DND-41 (cell line): Measurements from ENCODE around the gene WWP2.

ENCODE experiments used
- ATAC-seq: fragments of 200-7000 bp; cut with Tn5 transposase; 3 replicates; pipeline ENCODE4 v1.9.1; 2021; ENCODE audit warnings: low read depth; ENCODE audit not compliant: insufficient read depth
- DNase-seq: peaks from one replicate; pipeline ENCODE4 v3.0.0-alpha.2; 2020
- H2AFZ ChIP-seq: 2 replicates; pipeline ENCODE4 v1.6.0; 2012; ENCODE audit warnings: low read depth, low read length
- H3K27ac ChIP-seq: 2 replicates; pipeline ENCODE4 v1.5.1; 2012; ENCODE audit warnings: low read length, inconsistent platforms
- H3K27me3 ChIP-seq: fragments of 200-600 bp; sonication (generic); 2 replicates; pipeline ENCODE4 v1.6.0; 2012; ENCODE audit warnings: low read length, mild to moderate bottlenecking, inconsistent platforms; ENCODE audit not compliant: insufficient read depth, poor library complexity
- H3K36me3 ChIP-seq: 2 replicates; pipeline ENCODE4 v1.5.1; 2012; ENCODE audit warnings: low read length, inconsistent platforms; ENCODE audit not compliant: insufficient read depth
- H3K4me1 ChIP-seq: 2 replicates; pipeline ENCODE4 v1.5.1; 2012; ENCODE audit warnings: mild to moderate bottlenecking, low read length; ENCODE audit not compliant: insufficient read depth
- H3K4me2 ChIP-seq: 2 replicates; pipeline ENCODE4 v1.6.0; 2012; ENCODE audit warnings: mild to moderate bottlenecking, moderate library complexity, low read length, inconsistent platforms; ENCODE audit not compliant: insufficient read depth
- H3K4me3 ChIP-seq, 2 experiments: fragments of 200-600 bp in 1 of 2; shearing (Covaris generic) in 1 of 2; 2 replicates each; pipeline ENCODE4 v1.5.1; 2012 to 2016; ENCODE audit warnings: inconsistent platforms in 2 of 2, low read length in 2 of 2, mild to moderate bottlenecking in 2 of 2, low read depth in 1 of 2, moderate library complexity in 1 of 2
- H3K79me2 ChIP-seq: 2 replicates; pipeline ENCODE4 v1.6.0; 2012; ENCODE audit warnings: low read length, inconsistent platforms; ENCODE audit not compliant: insufficient read depth
- H3K9ac ChIP-seq: 2 replicates; pipeline ENCODE4 v1.6.0; 2012; ENCODE audit warnings: low read depth, mild to moderate bottlenecking, inconsistent platforms, low read length, moderate library complexity
- H3K9me3 ChIP-seq: 2 replicates; pipeline ENCODE4 v1.5.1; 2012; ENCODE audit warnings: low read length, moderate library complexity, mild to moderate bottlenecking, inconsistent platforms; ENCODE audit not compliant: insufficient read depth, severe bottlenecking
- H4K20me1 ChIP-seq: 2 replicates; pipeline ENCODE4 v1.6.0; 2012; ENCODE audit warnings: low read length; ENCODE audit not compliant: insufficient read depth
- CTCF ChIP-seq: IDR thresholded peaks from 2 replicates; pipeline ENCODE4 v1.5.1; 2012; ENCODE audit warnings: borderline replicate concordance, low read length, moderate library complexity, mild to moderate bottlenecking; ENCODE audit not compliant: poor library complexity, severe bottlenecking; ENCODE audit errors: extremely low read depth
- EZH2 ChIP-seq: IDR thresholded peaks from 3 replicates; pipeline ENCODE4 v1.6.1; 2012; ENCODE audit warnings: borderline replicate concordance, low read depth, mild to moderate bottlenecking, moderate library complexity, low read length, inconsistent platforms; ENCODE audit not compliant: severe bottlenecking

WWP2 gene

DNA sequence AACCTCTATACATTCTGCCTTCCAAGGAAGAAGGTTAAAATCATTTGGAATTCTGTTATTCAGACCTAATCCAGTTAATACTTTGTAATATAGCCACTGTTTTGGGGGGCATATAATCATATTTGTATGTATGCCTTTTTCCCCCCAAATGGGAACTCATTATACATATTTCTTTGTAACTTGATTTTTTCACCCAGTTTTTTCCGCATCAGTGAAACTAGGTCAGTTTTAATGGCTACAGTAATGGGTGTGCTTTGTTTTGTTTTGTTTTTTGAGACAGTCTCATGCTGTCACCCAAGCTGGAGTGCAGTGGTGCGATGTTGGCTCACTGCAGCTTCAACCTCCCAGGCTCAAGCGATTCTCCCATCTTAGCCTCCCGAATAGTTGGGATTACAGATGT is 54.9 kb downstream of the WWP2 start:
- no peak for ATAC-seq

DNA sequence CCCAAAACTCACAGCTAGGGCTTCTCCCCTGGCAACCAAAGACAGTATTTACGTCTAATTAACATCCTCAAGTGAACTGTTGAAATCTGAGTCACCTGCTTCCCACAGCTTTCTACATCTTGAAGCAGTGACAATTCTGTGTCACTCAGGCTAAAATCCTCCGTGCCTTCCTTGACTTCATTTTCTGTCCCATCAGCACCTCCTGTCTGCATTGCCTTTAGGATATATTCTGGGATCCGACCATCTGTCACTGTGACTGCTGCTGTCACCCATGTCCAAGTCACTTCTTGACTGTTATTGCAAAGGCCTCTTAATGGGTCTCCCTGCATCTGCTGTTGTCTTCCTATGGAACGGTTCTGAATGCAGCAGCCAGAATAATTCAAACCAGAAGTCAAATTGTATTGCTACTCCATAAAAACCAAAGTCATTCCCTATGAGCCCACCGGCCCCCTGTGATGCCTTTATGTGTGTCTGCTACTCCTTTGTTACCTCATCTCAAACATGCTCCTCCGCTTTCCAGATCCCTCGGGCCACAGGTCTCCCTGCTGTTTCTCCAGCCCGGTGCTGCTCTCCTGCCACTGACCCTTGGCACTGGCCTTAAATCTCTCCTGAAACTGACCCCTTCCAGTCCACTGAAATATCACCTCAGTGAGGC is 56.9 kb downstream of the WWP2 start:
- H3K27me3 ChIP-seq = no peaks in the 10 kb centered on the region
- no peaks in the 10 kb centered on the region for H4K20me1 ChIP-seq
- H3K4me3 ChIP-seq = no peak overlapping the region
- TF ChIP-seq EZH2 (no peak), CTCF (no peak)
- no peak for DNase-seq
- peaks cover 4% of the 10 kb centered on the region; the same call in 1 of the 2 replicates for H3K36me3 ChIP-seq
- no peak for ATAC-seq
- H3K4me2 ChIP-seq = no peak overlapping the region
- no peaks in the 10 kb centered on the region for H3K79me2 ChIP-seq
- H3K27ac ChIP-seq = no peak overlapping the region
- no peaks in the 10 kb centered on the region for H3K4me1 ChIP-seq
- no peak overlapping the region for H2AFZ ChIP-seq
- no peaks in the 10 kb centered on the region for H3K9me3 ChIP-seq
- H3K9ac ChIP-seq = no peak overlapping the region

More for the DNA sequence above, 54.9 kb downstream of the WWP2 start:
- H3K4me3 ChIP-seq = no peak overlapping the region
- no peaks in the 10 kb centered on the region for H3K4me1 ChIP-seq
- H2AFZ ChIP-seq = no peak overlapping the region
- H3K9me3 ChIP-seq = no peaks in the 10 kb centered on the region
- H3K27ac ChIP-seq = no peak overlapping the region
- no peaks in the 10 kb centered on the region for H4K20me1 ChIP-seq
- DNase-seq = no peak
- H3K36me3 ChIP-seq = peaks cover 4% of the 10 kb centered on the region; the same call in 1 of the 2 replicates
- no peaks in the 10 kb centered on the region for H3K27me3 ChIP-seq
- H3K4me2 ChIP-seq = no peak overlapping the region
- TF ChIP-seq EZH2 (no peak), CTCF (no peak)
- H3K79me2 ChIP-seq = no peaks in the 10 kb centered on the region
- H3K9ac ChIP-seq = no peak overlapping the region

DNA sequence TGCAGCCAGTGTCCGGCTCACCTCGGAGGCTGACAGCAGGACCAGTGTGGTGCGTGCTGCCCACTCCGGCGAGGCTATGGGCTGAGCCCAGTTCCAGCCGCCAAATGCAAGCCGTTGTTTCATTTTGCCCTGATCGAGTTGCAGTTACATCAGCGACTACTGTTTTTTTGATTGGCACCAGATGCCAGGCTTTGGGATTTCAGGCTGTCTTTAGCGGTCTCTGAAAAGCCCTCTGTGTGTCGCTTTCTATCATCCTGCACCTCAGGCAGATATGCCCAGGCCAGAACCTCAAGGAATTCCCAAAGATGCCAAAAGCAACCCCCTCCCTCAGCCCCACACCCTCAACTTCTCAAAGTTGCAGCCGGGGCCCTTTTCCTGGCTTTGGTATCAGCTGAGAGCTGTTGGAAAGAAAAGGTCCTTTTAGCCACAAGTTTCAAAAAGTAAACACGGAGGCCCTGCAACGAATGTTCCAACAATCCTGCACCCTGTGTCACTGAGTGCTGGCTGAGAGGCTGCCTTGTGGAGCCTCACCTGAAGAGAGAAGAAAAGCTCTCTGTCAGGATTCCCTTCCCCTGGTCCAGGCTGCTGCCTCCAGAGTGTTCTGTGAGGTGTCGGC is 58.9 kb downstream of the WWP2 start:
- H3K36me3 ChIP-seq = peaks cover 4% of the 10 kb centered on the region; the same call in 1 of the 2 replicates
- no peaks in the 10 kb centered on the region for H3K4me1 ChIP-seq
- no peak overlapping the region for H3K9ac ChIP-seq
- H4K20me1 ChIP-seq = no peaks in the 10 kb centered on the region
- H3K4me2 ChIP-seq = no peak overlapping the region
- no peak overlapping the region for H3K4me3 ChIP-seq
- no peak overlapping the region for H2AFZ ChIP-seq
- no peak for TF ChIP-seq CTCF
- no peak for TF ChIP-seq EZH2
- no peaks in the 10 kb centered on the region for H3K79me2 ChIP-seq
- no peaks in the 10 kb centered on the region for H3K27me3 ChIP-seq
- DNase-seq (no peak), ATAC-seq (no peak)
- H3K9me3 ChIP-seq = no peaks in the 10 kb centered on the region
- H3K27ac ChIP-seq = no peak overlapping the region
